Activated T-helper 2 cell treated with anti-CD3 and anti-CD28 coated beads, Interferon-gamma antibody, Interleukin-2, Interleukin-4, amounts not matched to agents 10 μg/mL and 5 μg/mL and 100 μg/mL, durations not matched to agents 14 hours and 24 hours and 36 hours (primary cell): ENCODE measurements around the gene GKAP1. TPM values are rescaled to one million over a fixed set of nuclear protein-coding genes. Genes with fewer than 3 reads are reported as not detected.

ENCODE experiments used
- DNase-seq: peaks from one replicate; pipeline ENCODE4 v3.0.0; 2021; ENCODE audit warnings: low spot score
- H3K27ac Mint-ChIP-seq: one replicate; pipeline ENCODE4 v1.8.0; 2021; ENCODE audit warnings: mixed read lengths
- H3K27me3 Mint-ChIP-seq: one replicate; pipeline ENCODE4 v1.8.0; 2021; ENCODE audit warnings: low read depth, mixed read lengths
- H3K36me3 Mint-ChIP-seq: one replicate; pipeline ENCODE4 v1.8.0; 2021; ENCODE audit warnings: low read depth, mixed read lengths
- H3K4me1 Mint-ChIP-seq: one replicate; pipeline ENCODE4 v1.8.0; 2021; ENCODE audit warnings: low read depth, mixed read lengths
- H3K4me3 Mint-ChIP-seq: one replicate; pipeline ENCODE4 v1.8.0; 2021; ENCODE audit warnings: low read depth, mild to moderate bottlenecking, moderate library complexity, mixed read lengths
- H3K9me3 Mint-ChIP-seq: one replicate; pipeline ENCODE4 v1.8.0; 2021; ENCODE audit warnings: mixed read lengths
- intact Hi-C: fragments of 100-400 bp; cut with micrococcal nuclease; formaldehyde crosslinking; loops from one replicate; pipeline ENCODE4 v1.15.1; 2023
- total RNA-seq: library from RNA; stranded (reverse); gene quantifications from 2 replicates; pipeline ENCODE4 v1.2.3, GENCODE V29; 2022

Gene GKAP1
- total RNA-seq, 1 donor from 2014 or later: 2.8 TPM

- H3K27me3 Mint-ChIP-seq: no peaks in the 10 kb centered on the region
- no peaks in the 10 kb centered on the region for H3K9me3 Mint-ChIP-seq
- peaks cover 45% of the 10 kb centered on the region for H3K4me1 Mint-ChIP-seq
- intact Hi-C loops: no loop called here
- no peak for DNase-seq
- no peak overlapping the region for H3K27ac Mint-ChIP-seq
- peaks cover 16% of the 10 kb centered on the region for H3K36me3 Mint-ChIP-seq
- H3K4me3 Mint-ChIP-seq: no peak overlapping the region
These were observed 126.1 kb downstream of the GKAP1 start for GRCh38 chr9:83691492-83691891.

Other genes with a start within 250 kb of the GKAP1 start
- 4.9 and 5.1 TPM in 2 replicates for gene IDNK, start 194.6 kb downstream of the GKAP1 start, total RNA-seq
- 138 and 140 TPM in 2 replicates for gene UBQLN1, start 109.8 kb downstream of the GKAP1 start, total RNA-seq
- 2.3 and 2.7 TPM in 2 replicates for gene KIF27, start 103.7 kb upstream of the GKAP1 start, total RNA-seq
- 855 and 856 TPM in 2 replicates for gene HNRNPK, start 162.4 kb upstream of the GKAP1 start, total RNA-seq
- gene RMI1, start 163.0 kb upstream of the GKAP1 start, total RNA-seq: 26.1 and 27.3 TPM in 2 replicates